CD14-positive monocyte (primary cell): ENCODE measurements around the gene CPLX4. TPM values are rescaled to one million over a fixed set of nuclear protein-coding genes. Genes with fewer than 3 reads are reported as not detected.
A peak's percentile ranks its signal among the peaks of the same experiment; 100 is the strongest.

ENCODE experiments used
- DNase-seq, 3 donors: peaks; one replicate each; pipeline ENCODE4 v3.0.0-alpha.2; 2011 to 2022
- H2AFZ ChIP-seq: 2 replicates; pipeline ENCODE4 v1.6.0; 2012; ENCODE audit warnings: mild to moderate bottlenecking, low read depth, low read length, inconsistent platforms; ENCODE audit not compliant: insufficient read depth, poor library complexity, severe bottlenecking
- H3K27ac ChIP-seq, 2 donors: 1 replicate in 1 of 2; 2 replicates in 1 of 2; pipeline ENCODE4 v1.5.1; 2012 to 2013; ENCODE audit warnings: low read length in 2 of 2, control low read depth in 1 of 2, inconsistent platforms in 1 of 2, low read depth in 1 of 2, mild to moderate bottlenecking in 1 of 2
- H3K27me3 ChIP-seq, 2 donors: one replicate each; pipeline versions ENCODE4 v1.6.0 to v1.6.1; 2011 to 2013; ENCODE audit warnings: low read length in 2 of 2; ENCODE audit not compliant: control insufficient read depth in 2 of 2, insufficient read depth in 2 of 2
- H3K36me3 ChIP-seq, 2 donors: replicated peaks in 1 of 2; 1 replicate in 1 of 2; 2 replicates in 1 of 2; pipeline versions ENCODE4 v1.5.1 to v1.6.1; 2012 to 2013; ENCODE audit warnings: low read length in 2 of 2, control low read depth in 1 of 2, inconsistent platforms in 1 of 2, mild to moderate bottlenecking in 1 of 2; ENCODE audit not compliant: insufficient read depth in 2 of 2, control insufficient read depth in 1 of 2
- H3K4me1 ChIP-seq, 2 donors: 1 replicate in 1 of 2; 2 replicates in 1 of 2; pipeline versions ENCODE4 v1.5.1 to v1.6.1; 2012 to 2013; ENCODE audit warnings: low read length in 2 of 2, control low read depth in 1 of 2, inconsistent platforms in 1 of 2, mild to moderate bottlenecking in 1 of 2, moderate library complexity in 1 of 2; ENCODE audit not compliant: insufficient read depth in 2 of 2, control insufficient read depth in 1 of 2
- H3K4me2 ChIP-seq: replicated peaks from 2 replicates; pipeline ENCODE3; 2012; ENCODE audit warnings: low read length, moderate library complexity, mild to moderate bottlenecking; ENCODE audit not compliant: poor library complexity, severe bottlenecking; ENCODE audit errors: extremely low read depth
- H3K4me3 ChIP-seq, 3 experiments: fragments of 200-600 bp in 1 of 3; sonication (generic) in 1 of 3; replicated peaks in 1 of 3; 1 replicate in 2 of 3; 2 replicates in 1 of 3; pipeline ENCODE4 v1.5.1; 2011 to 2013; ENCODE audit warnings: low read length in 3 of 3, mild to moderate bottlenecking in 3 of 3, control low read depth in 2 of 3, low read depth in 2 of 3, inconsistent platforms in 1 of 3, moderate library complexity in 1 of 3
- H3K79me2 ChIP-seq: 2 replicates; pipeline ENCODE4 v1.6.0; 2012; ENCODE audit warnings: mild to moderate bottlenecking, control low read depth, inconsistent platforms, low read length, moderate library complexity; ENCODE audit not compliant: insufficient read depth
- H3K9ac ChIP-seq: 2 replicates; pipeline ENCODE4 v1.6.0; 2017; ENCODE audit warnings: low read length, mild to moderate bottlenecking; ENCODE audit not compliant: insufficient read depth, poor library complexity, severe bottlenecking
- H3K9me3 ChIP-seq, 2 donors: replicated peaks in 1 of 2; 1 replicate in 1 of 2; 2 replicates in 1 of 2; pipeline versions ENCODE4 v1.5.1 to v1.6.1; 2012 to 2013; ENCODE audit warnings: low read length in 2 of 2, control low read depth in 1 of 2; ENCODE audit not compliant: control insufficient read depth in 1 of 2, insufficient read depth in 1 of 2
- H4K20me1 ChIP-seq: 2 replicates; pipeline ENCODE4 v1.6.0; 2012; ENCODE audit warnings: mild to moderate bottlenecking, low read length, control low read depth, moderate library complexity; ENCODE audit not compliant: insufficient read depth
- H3K27ac Mint-ChIP-seq, 7 donors: one replicate each; pipeline ENCODE4 v1.8.0; 2020; ENCODE audit warnings: mild to moderate bottlenecking in 7 of 7, mixed read lengths in 7 of 7, moderate library complexity in 6 of 7, inconsistent platforms in 2 of 7
- H3K27me3 Mint-ChIP-seq, 3 donors: one replicate each; pipeline ENCODE4 v1.8.0; 2021 to 2022; ENCODE audit warnings: low read depth in 3 of 3, mild to moderate bottlenecking in 3 of 3, mixed read lengths in 3 of 3, moderate library complexity in 3 of 3, inconsistent platforms in 1 of 3
- H3K36me3 Mint-ChIP-seq, 2 donors: one replicate each; pipeline ENCODE4 v1.8.0; 2020; ENCODE audit warnings: mixed read lengths in 2 of 2, inconsistent platforms in 1 of 2, mild to moderate bottlenecking in 1 of 2
- H3K4me1 Mint-ChIP-seq: one replicate; pipeline ENCODE4 v1.8.0; 2020; ENCODE audit warnings: mild to moderate bottlenecking, mixed read lengths
- H3K4me3 Mint-ChIP-seq, 2 donors: one replicate each; pipeline ENCODE4 v1.8.0; 2020; ENCODE audit warnings: mild to moderate bottlenecking in 2 of 2, mixed read lengths in 2 of 2, moderate library complexity in 1 of 2
- H3K9me3 Mint-ChIP-seq, 7 donors: one replicate each; pipeline ENCODE4 v1.8.0; 2020 to 2022; ENCODE audit warnings: mixed read lengths in 7 of 7, mild to moderate bottlenecking in 6 of 7, moderate library complexity in 6 of 7, inconsistent platforms in 2 of 7
- CTCF ChIP-seq: fragments of 200-600 bp; IDR thresholded peaks from one replicate; pipeline ENCODE4 v1.8.0; 2022; ENCODE audit warnings: antibody characterized with exemption, mild to moderate bottlenecking
- WGBS: methylation state at CpG from one replicate; pipeline ENCODE4 v1.1.5; 2013; ENCODE audit warnings: missing lambda C conversion rate; ENCODE audit not compliant: insufficient coverage; 5-methylcytosine and 5-hydroxymethylcytosine counted together
- intact Hi-C, 2 donors: fragments of 100-400 bp; cut with micrococcal nuclease; formaldehyde crosslinking; loops; one replicate each; pipeline versions ENCODE4 v1.15.0 to v1.15.1; 2023
- polyA plus RNA-seq, 3 donors: library from polyadenylated mRNA; depleted of rRNA in 1 of 3; unstranded in 2 of 3; stranded (reverse) in 1 of 3; fragments of 300-500 nt in 2 of 3; fragments of >200 nt in 1 of 3; fragmentation: Illumina TruSeq in 2 of 3; gene quantifications; 1 replicate in 2 of 3; 2 replicates in 1 of 3; pipeline ENCODE4 v1.2.3, GENCODE V29; 2012 to 2021

The CPLX4 gene
- polyA plus RNA-seq, 3 donors = not detected

GRCh38 chr18:59275406-59275949 is 43.0 kb downstream of the CPLX4 start:
- peaks cover 2 to 8% of the 10 kb centered on the region in 2 donors for H3K36me3 Mint-ChIP-seq
- WGBS = no CpG with 5 or more reads among the region's 6 CpGs
- H3K27me3 Mint-ChIP-seq = peaks cover 62 to 88% (median 81%) of the 10 kb centered on the region in 3 donors
- Histone ChIP-seq H3K79me2 (no peaks in the 10 kb centered on the region), H3K9me3 (peaks cover 0 to 21% of the 10 kb centered on the region in 2 donors), H3K27ac (no peak overlapping the region), H3K4me3 (no peak overlapping the region), H3K4me1 (peaks cover 0 to 19% of the 10 kb centered on the region in 2 donors), H3K27me3 (peaks cover 73 to 96% of the 10 kb centered on the region in 2 donors), H3K36me3 (no peaks in the 10 kb centered on the region), H2AFZ (no peak overlapping the region), H3K4me2 (no peak overlapping the region), H3K9ac (no peak overlapping the region), H4K20me1 (no peaks in the 10 kb centered on the region)
- intact Hi-C loops = no loop called here
- peaks cover 10% of the 10 kb centered on the region for H3K4me1 Mint-ChIP-seq
- H3K9me3 Mint-ChIP-seq = peaks cover 2 to 18% (median 11%) of the 10 kb centered on the region in 7 donors
- H3K4me3 Mint-ChIP-seq = peak overlapping the region in 1 of 2 donors; percentile 62
- TF ChIP-seq CTCF = no peak
- H3K27ac Mint-ChIP-seq = no peak overlapping the region
- no peak for DNase-seq

- H3K4me1 ChIP-seq = peaks cover 0 to 19% of the 10 kb centered on the region in 2 donors
- peaks cover 82 to 98% of the 10 kb centered on the region in 2 donors for H3K27me3 ChIP-seq
- H3K4me2 ChIP-seq = no peak overlapping the region
- WGBS = 17% methylated on average over 7 of the region's 18 CpGs
- H3K36me3 Mint-ChIP-seq = peaks cover 5 to 8% of the 10 kb centered on the region in 2 donors
- TF ChIP-seq CTCF = no peak
- H3K9me3 ChIP-seq = peaks cover 0 to 29% of the 10 kb centered on the region in 2 donors
- no peak overlapping the region for H3K4me3 ChIP-seq
- H3K79me2 ChIP-seq = no peaks in the 10 kb centered on the region
- no peak overlapping the region for H3K9ac ChIP-seq
- DNase-seq = no peak
- no peaks in the 10 kb centered on the region for H3K36me3 ChIP-seq
- H3K27ac ChIP-seq = no peak overlapping the region
- H3K27ac Mint-ChIP-seq = no peak overlapping the region
- H3K4me3 Mint-ChIP-seq = peak overlapping the region in 1 of 2 donors; percentile 83
- H4K20me1 ChIP-seq = no peaks in the 10 kb centered on the region
- H3K4me1 Mint-ChIP-seq = peaks cover 13% of the 10 kb centered on the region
- H2AFZ ChIP-seq = no peak overlapping the region
- H3K9me3 Mint-ChIP-seq = peaks cover 2 to 22% (median 14%) of the 10 kb centered on the region in 7 donors
- intact Hi-C loops = no loop called here
- H3K27me3 Mint-ChIP-seq = peaks cover 70 to 88% (median 82%) of the 10 kb centered on the region in 3 donors
These were observed 43.9 kb downstream of the CPLX4 start for GRCh38 chr18:59274533-59274928.
